Kidney epithelial cell (primary cell): ENCODE measurements around the gene MIAT. TPM values are rescaled to one million over a fixed set of nuclear protein-coding genes. Genes with fewer than 3 reads are reported as not detected.

ENCODE experiments used
- DNase-seq: peaks from one replicate; pipeline ENCODE4 v3.0.0-alpha.2; 2010; ENCODE audit warnings: low read depth
- H3K27me3 ChIP-seq: 2 replicates; pipeline ENCODE4 v1.6.0; 2011; ENCODE audit warnings: low read length; ENCODE audit not compliant: control insufficient read depth, insufficient read depth
- H3K36me3 ChIP-seq: 2 replicates; pipeline ENCODE4 v1.5.1; 2011; ENCODE audit warnings: low read length; ENCODE audit not compliant: control insufficient read depth, insufficient read depth
- H3K4me3 ChIP-seq: 2 replicates; pipeline ENCODE4 v1.5.1; 2011; ENCODE audit warnings: low read depth, mild to moderate bottlenecking, control low read depth, low read length
- CTCF ChIP-seq: IDR thresholded peaks from 2 replicates; pipeline ENCODE4 v1.5.1; 2011; ENCODE audit warnings: mild to moderate bottlenecking, moderate library complexity, low read length, control low read depth, inconsistent platforms; ENCODE audit not compliant: insufficient read depth, poor library complexity, severe bottlenecking
- total RNA-seq: library from RNA; depleted of rRNA; stranded (reverse); fragments of >200 nt; gene quantifications from 2 replicates; pipeline ENCODE4 v1.2.3, GENCODE V29; 2015

Gene MIAT
- total RNA-seq, 1 donor from 2014 or later: 0.50 TPM

GRCh38 chr22:26689513-26690301, 32.3 kb downstream of the MIAT start:
- Histone ChIP-seq H3K36me3 (no peaks in the 10 kb centered on the region), H3K27me3 (no peaks in the 10 kb centered on the region), H3K4me3 (no peak overlapping the region)
- no peak for DNase-seq
- no peak for TF ChIP-seq CTCF

DNA sequence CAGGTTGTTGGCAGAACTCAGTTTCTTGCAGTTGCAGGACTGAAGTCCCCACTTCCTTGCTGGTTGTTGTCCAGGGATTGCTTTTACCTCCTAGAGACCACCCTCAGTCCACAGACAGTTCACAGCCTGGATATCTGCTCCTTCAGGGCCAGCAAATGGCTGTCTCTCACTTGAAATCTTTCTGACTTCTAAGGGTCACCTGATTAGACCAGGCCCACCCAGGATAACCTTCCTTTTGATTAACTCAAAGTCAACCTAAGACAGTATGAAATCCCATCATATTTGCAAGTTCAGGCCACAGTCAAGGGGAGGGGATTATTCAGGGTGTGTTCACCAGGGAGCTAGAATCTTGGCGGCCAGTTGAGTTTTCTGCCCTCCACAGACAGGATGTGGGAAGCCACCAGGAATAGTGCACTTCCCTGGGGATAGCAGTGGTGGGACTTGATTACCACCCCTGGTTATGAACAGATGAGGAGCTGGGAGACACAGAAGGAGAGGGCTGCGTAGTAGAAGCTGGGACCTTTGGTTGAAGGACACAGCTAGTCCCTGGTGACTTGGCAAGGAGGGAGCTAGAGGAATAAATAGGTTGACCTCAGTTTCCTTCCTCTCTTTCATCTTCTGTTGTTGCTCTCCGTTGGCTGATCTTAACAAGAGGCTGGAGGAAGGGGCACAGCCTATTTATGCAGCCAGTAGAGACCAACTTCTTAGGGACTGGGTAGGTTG, 33.4 kb downstream of the MIAT start:
- Histone ChIP-seq H3K36me3 (no peaks in the 10 kb centered on the region), H3K4me3 (no peak overlapping the region), H3K27me3 (no peaks in the 10 kb centered on the region)
- DNase-seq: no peak
- TF ChIP-seq CTCF: no peak

GRCh38 chr22:26691377-26691716, 34.0 kb downstream of the MIAT start:
- TF ChIP-seq CTCF: no peak
- no peak for DNase-seq
- no peaks in the 10 kb centered on the region for H3K27me3 ChIP-seq
- H3K4me3 ChIP-seq: no peak overlapping the region
- no peaks in the 10 kb centered on the region for H3K36me3 ChIP-seq

DNA sequence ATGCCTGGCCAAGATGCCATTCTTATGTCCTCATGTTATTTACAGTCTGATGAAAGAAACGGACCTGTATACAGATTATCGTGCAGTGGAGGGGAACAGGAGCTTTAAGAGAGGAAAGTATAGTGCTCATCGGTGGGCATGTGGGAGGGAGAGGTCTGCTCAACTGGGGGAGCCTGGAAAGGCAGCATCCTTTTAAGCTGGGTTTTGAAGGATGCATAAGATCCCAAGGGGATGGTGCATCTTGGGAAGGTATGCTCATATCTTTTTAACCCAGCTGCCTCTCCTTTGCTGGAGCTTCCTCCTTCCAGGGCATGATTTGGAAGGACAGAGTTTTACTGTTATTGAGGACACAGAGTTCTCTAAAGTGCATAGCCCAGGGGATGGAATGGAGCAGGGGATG, 34.8 kb downstream of the MIAT start:
- DNase-seq: no peak
- TF ChIP-seq CTCF: no peak
- H3K4me3 ChIP-seq: no peak overlapping the region
- no peaks in the 10 kb centered on the region for H3K27me3 ChIP-seq
- H3K36me3 ChIP-seq: no peaks in the 10 kb centered on the region

DNA sequence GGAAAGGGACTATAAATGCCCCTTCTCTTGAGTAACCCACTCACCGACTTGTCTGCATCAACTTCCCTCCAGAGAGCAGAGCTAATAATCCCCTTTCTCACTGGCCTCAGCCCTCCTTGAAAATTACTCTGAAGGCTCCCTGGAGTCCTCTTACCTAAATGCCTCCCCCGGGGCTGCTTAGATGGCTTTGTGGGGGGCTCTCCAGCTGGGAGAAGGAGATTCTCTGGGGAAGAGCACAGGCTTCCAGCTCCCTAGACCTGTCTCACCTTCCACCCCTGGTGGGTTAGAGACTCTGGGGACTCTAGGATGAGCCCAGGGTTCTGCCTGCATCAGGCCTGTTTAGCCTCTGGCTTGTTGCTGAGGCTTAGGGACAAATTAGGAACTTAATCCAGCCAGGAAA, 39.8 kb downstream of the MIAT start:
- DNase-seq: no peak
- no peak for TF ChIP-seq CTCF
- no peak overlapping the region for H3K4me3 ChIP-seq
- H3K36me3 ChIP-seq: no peaks in the 10 kb centered on the region
- H3K27me3 ChIP-seq: no peaks in the 10 kb centered on the region
